Neutrophil (primary cell): ENCODE measurements around the gene CSRP1.

Experiments
- H3K27ac ChIP-seq: fragments of 200-600 bp; sonication (generic); 2 replicates; pipeline ENCODE4 v1.5.1; 2016; ENCODE audit warnings: mild to moderate bottlenecking, moderate library complexity
- H3K27me3 ChIP-seq: fragments of 200-600 bp; sonication (generic); 2 replicates; pipeline ENCODE4 v1.6.0; 2016; ENCODE audit warnings: mild to moderate bottlenecking
- H3K36me3 ChIP-seq: fragments of 200-600 bp; sonication (generic); 2 replicates; pipeline ENCODE4 v1.5.1; 2017
- H3K4me1 ChIP-seq, 2 experiments: fragments of 200-600 bp in 1 of 2; sonication (generic) in 1 of 2; 1 replicate in 1 of 2; 2 replicates in 1 of 2; pipeline versions ENCODE4 v1.5.1 to v1.6.1; 2013 to 2016; ENCODE audit warnings: low read depth in 1 of 2, low read length in 1 of 2, mild to moderate bottlenecking in 1 of 2, moderate library complexity in 1 of 2; ENCODE audit not compliant: control insufficient read depth in 1 of 2, insufficient read depth in 1 of 2
- H3K4me3 ChIP-seq, 2 experiments: fragments of 200-600 bp in 1 of 2; sonication (generic) in 1 of 2; 1 replicate in 1 of 2; 2 replicates in 1 of 2; pipeline ENCODE4 v1.5.1; 2013 to 2016; ENCODE audit warnings: low read depth in 1 of 2, low read length in 1 of 2, mild to moderate bottlenecking in 1 of 2, moderate library complexity in 1 of 2
- H3K9me3 ChIP-seq: fragments of 200-600 bp; sonication (generic); 2 replicates; pipeline ENCODE4 v1.5.1; 2016
- TF ChIP-seq, protein P1 (sequence below): fragments of 200-600 bp; sonication (generic); IDR thresholded peaks from 2 replicates; pipeline ENCODE4 v1.5.1; 2016; ENCODE audit warnings: antibody characterized with exemption

Gene CSRP1

DNA sequence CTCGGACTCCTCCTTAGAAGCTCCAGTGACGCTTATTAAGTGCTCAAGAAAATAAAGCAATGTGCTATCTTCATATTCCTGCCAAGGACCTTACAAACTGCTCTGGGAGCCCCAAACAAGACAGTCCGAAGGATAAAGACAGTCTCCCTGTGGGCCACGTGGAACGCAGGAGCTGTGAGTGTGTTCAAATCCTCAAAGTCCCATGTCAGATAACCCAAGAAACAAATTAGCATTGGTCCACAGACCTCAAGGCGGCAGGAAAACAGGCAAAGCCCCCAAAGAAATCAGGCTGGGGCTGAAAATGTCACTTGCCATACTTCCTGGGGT lies 29.0 kb upstream of the CSRP1 start:
- H3K4me1 ChIP-seq = peaks cover 25 to 28% of the 10 kb centered on the region in 2 experiments
- TF ChIP-seq, protein P1, sequence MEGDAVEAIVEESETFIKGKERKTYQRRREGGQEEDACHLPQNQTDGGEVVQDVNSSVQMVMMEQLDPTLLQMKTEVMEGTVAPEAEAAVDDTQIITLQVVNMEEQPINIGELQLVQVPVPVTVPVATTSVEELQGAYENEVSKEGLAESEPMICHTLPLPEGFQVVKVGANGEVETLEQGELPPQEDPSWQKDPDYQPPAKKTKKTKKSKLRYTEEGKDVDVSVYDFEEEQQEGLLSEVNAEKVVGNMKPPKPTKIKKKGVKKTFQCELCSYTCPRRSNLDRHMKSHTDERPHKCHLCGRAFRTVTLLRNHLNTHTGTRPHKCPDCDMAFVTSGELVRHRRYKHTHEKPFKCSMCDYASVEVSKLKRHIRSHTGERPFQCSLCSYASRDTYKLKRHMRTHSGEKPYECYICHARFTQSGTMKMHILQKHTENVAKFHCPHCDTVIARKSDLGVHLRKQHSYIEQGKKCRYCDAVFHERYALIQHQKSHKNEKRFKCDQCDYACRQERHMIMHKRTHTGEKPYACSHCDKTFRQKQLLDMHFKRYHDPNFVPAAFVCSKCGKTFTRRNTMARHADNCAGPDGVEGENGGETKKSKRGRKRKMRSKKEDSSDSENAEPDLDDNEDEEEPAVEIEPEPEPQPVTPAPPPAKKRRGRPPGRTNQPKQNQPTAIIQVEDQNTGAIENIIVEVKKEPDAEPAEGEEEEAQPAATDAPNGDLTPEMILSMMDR = no peak
- no peaks in the 10 kb centered on the region for H3K9me3 ChIP-seq
- peaks cover 73% of the 10 kb centered on the region for H3K27me3 ChIP-seq
- H3K27ac ChIP-seq = no peak overlapping the region
- H3K36me3 ChIP-seq = no peaks in the 10 kb centered on the region
- no peak overlapping the region for H3K4me3 ChIP-seq

DNA sequence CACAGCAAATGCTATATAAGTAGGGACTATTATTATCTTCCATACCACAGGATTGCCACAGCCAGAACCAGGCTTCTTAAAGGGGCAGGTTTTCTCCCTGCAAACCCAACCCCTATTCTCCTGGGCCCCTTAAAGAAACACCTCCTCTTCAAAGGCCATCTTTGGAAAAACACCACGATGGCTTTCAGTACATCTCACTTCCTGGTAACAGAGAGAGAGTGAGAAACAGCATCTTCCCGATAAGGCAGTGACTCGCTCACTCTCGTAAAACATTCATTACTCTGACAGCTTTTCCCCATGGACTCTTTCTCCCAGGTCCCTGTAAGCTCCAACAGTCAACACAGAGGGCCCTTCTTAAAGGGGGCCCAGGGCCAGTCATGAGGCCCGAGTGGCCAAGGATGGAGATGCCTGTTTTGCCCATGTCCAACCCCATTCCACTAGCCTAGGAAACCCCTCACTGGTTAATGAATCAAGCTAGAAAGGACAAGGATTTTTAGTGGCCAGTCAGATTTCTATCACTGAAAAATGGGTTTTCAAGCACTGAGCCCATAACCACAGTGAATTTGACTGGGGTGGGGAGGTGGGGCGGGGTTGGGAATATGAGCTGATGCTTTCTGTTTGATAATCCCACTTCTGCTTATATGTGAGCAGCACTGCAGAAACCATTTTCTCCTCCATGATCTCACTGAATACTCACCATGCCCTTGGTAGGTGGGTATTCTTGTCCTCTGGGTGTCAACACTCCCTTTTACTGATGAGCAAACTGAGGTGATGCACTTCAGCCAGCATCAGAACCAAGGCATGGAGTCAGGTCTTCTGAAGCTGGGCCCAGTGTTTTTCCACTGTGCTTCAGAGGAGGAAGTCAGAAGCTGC lies 28.4 kb upstream of the CSRP1 start:
- H3K27me3 ChIP-seq = peaks cover 68% of the 10 kb centered on the region

GRCh38 chr1:201533836-201534235 lies 26.9 kb upstream of the CSRP1 start:
- TF ChIP-seq, protein P1 = no peak
- Histone ChIP-seq H3K9me3 (no peaks in the 10 kb centered on the region), H3K27me3 (peaks cover 54% of the 10 kb centered on the region), H3K4me3 (no peak overlapping the region), H3K27ac (no peak overlapping the region), H3K4me1 (peaks cover 10 to 11% of the 10 kb centered on the region in 2 experiments), H3K36me3 (no peaks in the 10 kb centered on the region)

More for the DNA sequence above, 28.4 kb upstream of the CSRP1 start:
- no peak overlapping the region for H3K4me3 ChIP-seq
- H3K27ac ChIP-seq = no peak overlapping the region
- no peaks in the 10 kb centered on the region for H3K9me3 ChIP-seq
- H3K36me3 ChIP-seq = no peaks in the 10 kb centered on the region
- TF ChIP-seq, protein P1 = no peak
- H3K4me1 ChIP-seq = peaks cover 24 to 26% of the 10 kb centered on the region in 2 experiments

DNA sequence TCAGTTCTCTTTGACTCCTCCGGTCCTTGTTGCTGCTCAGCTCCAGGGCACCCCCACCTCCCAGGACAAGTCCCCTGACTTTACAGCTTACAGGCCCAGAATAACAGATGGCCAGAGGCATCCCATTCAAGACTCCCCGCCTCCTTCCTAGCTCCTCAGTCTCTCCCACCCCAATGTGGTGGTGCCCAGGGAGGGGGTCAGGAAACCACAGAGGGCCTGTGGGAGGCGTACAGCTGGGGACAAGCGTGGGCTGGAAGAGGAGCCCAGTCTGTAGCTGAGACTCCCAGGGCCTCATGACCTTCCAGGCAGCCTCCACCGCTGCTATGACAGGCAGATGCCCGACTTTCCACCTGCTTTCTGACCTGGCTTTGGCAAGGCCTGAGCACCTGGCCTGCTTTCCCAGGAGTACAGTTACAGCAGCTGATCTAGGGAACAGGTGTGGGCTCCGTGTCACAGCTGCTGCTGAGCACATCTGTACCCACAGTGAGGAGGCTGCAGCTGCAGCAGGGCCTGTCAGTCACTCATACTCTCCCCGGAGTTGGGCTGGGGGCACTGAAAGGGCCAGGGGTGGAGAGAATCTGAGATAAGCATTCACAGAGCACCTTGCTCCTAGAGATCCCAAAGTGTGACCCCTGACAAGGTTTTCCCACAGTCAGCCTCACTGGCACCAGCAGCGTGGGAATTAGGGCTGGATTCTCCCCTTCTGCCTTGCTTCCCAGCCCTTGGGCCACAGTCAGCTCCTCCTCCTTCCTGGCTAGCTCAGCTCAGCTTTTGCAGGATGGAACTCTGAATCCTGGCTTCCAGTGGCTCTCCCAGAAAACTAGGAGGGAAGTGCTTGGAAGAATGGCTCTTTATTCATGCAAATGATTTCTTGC lies 24.9 kb upstream of the CSRP1 start:
- TF ChIP-seq, protein P1 = no peak
- H3K27ac ChIP-seq = no peak overlapping the region
- H3K36me3 ChIP-seq = no peaks in the 10 kb centered on the region
- no peak overlapping the region for H3K4me3 ChIP-seq
- peaks cover 34% of the 10 kb centered on the region for H3K27me3 ChIP-seq
- no peaks in the 10 kb centered on the region for H3K9me3 ChIP-seq
- H3K4me1 ChIP-seq = no peaks in the 10 kb centered on the region

DNA sequence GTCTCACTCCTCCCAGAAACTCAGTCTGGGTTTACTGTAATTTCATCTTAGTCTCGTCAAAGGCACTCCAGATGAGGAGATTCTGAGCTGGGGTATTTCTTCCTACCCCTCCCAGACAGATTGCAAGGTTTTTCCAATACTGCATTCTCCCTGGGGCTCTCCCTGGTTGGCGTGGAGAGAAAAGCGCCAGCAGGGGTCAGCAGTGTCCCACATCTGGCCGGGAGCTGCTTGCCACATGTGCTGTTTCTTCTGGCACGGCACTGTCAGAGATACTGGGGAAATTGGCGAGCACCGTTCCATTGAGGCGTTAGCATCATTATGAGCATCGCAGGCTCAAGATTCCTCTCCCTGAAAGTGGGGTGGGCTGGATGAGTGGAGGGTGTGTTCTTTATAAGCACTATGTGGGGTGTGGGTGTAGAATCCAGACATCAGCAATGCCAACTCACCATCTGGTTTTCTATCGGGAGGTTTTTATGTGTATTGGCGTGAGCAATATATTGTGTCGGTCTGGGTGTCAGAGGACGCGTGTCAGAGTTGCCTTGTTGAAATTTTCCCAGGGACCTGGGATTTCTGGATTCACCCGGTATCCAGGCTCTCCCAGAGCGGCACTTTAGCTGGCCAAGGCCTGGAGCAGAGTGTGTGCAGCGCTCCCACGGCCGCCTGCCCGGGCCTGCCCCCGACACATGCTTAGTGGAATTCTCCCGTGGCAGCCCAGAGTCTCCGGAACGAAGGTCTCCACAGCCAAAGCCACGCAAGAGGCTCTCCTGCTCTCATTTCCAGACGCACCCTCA lies 24.0 kb upstream of the CSRP1 start:
- Histone ChIP-seq H3K36me3 (no peaks in the 10 kb centered on the region), H3K27me3 (peaks cover 25% of the 10 kb centered on the region), H3K9me3 (no peaks in the 10 kb centered on the region), H3K4me1 (no peaks in the 10 kb centered on the region), H3K4me3 (no peak overlapping the region), H3K27ac (no peak overlapping the region)
- TF ChIP-seq, protein P1 = no peak
